T-helper 9 cell (primary cell): ENCODE data around the gene SRPK2.
"Not testable (repeated sequence)": the region's sequence is repeated elsewhere in the genome, so short reads cannot be mapped to it uniquely, and the experiment has no call there.

ENCODE experiments used
- DNase-seq: peaks from one replicate; pipeline ENCODE4 v3.0.0-alpha.2; 2020

SRPK2 gene

GRCh38 chr7:105376908-105377533 lies 11.7 kb downstream of the SRPK2 start:
- DNase-seq: no peak

GRCh38 chr7:105369944-105370343 lies 18.8 kb downstream of the SRPK2 start:
- no peak for DNase-seq

GRCh38 chr7:105367458-105367857 lies 21.3 kb downstream of the SRPK2 start:
- DNase-seq: no peak

DNA sequence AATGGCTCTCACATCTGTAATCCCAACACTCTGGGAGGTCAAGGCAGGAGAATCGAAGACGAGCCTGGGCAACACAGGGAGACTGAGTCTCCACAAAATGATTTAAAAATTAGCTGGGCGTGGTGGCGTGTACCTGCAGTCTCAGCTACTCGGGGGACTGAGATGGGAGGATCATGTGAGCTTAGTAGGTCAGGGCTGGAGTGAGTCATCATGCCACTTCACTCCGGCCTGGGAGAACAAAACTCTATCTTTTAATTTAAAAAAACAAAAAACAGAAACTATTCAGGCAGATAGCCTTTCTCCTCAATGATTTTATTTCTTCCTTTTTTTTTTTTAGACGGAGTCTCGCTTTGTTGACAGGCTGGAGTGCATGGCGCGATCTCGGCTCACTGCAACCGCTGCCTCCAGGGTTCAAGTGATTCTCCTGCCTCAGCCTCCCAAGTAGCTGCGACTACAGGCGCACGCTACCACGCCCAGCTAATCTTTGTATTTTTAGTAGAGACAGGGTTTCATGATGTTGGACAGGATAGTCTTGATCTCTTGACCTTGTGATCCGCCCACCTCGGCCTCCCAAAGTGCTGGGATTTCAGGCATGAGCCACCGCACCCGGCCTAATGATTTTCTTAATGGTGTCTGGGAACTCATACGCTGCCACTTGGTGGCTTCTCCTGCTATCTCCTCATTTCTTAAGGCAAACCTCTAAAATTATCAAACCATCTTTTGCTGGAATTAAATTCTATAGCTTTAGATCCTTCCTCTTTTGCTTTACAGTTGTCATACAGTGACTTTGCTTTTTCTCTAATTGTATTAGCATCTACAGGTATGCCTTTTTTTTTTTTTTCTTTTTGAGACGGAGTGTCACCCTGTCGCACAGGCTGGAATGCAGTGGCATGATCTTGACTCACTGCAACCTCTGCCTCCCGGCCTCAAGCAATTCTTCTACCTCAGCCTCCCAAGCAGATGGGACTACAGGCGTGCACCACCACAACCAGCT lies 22.9 kb downstream of the SRPK2 start:
- DNase-seq: no peak

DNA sequence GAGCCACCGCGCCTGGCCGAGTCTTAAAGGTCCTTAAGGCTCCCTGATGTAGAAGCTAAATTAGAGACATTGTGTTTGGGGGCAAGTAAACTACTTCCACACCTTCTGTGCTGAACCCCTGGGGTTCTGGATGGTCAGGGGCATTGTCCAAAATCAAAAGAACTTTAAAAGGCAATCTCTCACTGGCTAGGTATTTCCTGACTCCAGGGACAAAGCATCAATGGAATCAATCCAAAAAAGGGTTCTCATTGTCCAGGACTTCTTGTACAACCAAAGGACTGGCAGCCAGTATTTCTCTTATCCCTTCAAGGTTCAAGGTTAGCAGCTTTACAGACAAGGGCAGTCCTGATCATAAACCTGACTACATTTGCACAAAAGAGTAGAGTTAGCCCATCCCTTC lies 24.0 kb downstream of the SRPK2 start:
- DNase-seq: no peak

DNA sequence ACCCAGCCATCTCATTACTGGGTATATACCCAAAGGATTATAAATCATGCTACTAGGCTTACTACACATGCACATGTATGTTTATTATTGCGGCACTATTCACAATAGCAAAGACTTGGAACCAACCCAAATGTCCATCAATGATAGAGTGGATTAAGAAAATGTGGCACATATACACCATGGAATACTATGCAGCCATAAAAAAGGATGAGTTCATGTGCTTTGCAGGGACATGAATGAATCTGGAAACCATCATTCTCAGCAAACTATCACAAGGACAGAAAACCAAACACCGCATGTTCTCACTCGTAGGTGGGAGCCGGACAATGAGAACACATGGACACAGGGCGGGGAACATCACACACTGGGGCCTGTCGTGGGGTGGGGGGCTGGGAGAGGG lies 25.1 kb downstream of the SRPK2 start:
- DNase-seq: not testable (repeated sequence)

DNA sequence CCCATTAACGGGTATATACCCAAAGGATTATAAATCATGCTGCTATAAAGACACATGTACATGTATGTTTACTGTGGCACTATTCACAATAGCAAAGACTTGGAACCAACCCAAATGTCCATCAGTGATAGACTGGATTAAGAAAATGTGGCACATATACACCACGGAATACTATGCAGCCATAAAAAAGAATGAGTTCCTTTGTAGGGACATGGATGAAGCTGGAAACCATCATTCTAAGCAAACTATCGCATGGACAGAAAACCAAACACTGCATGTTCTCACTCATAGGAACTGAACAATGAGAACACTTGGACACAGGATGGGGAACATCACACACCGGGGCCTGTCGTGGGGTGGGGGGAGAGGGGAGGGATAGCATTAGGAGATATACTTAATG lies 26.0 kb downstream of the SRPK2 start:
- not testable (repeated sequence) for DNase-seq

DNA sequence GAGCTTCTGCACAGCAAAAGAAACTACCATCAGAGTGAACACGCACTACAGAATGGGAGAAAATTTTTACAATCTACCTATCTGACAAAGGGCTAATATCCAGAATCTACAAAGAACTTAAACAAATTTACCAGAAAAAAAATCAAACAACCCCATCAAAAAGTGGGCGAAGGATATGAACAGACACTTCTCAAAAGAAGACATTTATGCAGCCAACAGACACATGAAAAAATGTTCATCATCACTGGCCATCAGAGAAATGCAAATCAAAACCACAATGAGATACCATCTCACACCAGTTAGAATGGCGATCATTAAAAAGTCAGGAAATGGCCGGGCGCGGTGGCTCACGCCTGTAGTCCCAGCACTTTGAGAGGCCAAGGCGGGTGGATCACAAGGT lies 26.7 kb downstream of the SRPK2 start:
- not testable (repeated sequence) for DNase-seq

DNA sequence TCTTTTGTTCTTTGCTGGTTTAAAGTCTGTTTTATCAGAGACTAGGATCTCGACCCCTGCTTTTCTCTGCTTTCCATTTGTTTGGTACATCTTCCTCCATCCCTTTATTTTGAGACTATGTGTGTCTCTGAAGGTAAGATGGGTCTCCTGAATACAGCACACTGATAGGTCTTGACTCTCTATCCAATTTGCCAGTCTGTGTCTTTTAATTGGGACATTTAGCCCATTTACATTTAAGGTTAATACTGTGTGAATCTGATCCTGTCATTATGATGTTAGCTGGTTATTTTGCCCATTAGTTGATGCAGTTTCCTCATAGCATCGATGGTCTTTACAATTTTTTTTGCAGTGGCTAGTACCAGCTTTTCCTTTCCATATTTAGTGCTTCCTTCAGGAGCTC lies 28.6 kb downstream of the SRPK2 start:
- not testable (repeated sequence) for DNase-seq

- DNase-seq: no peak
Measured at GRCh38 chr7:105355701-105356100, 33.0 kb downstream of the SRPK2 start.

- no peak for DNase-seq
Measured at GRCh38 chr7:105354383-105354782, 34.3 kb downstream of the SRPK2 start.

DNA sequence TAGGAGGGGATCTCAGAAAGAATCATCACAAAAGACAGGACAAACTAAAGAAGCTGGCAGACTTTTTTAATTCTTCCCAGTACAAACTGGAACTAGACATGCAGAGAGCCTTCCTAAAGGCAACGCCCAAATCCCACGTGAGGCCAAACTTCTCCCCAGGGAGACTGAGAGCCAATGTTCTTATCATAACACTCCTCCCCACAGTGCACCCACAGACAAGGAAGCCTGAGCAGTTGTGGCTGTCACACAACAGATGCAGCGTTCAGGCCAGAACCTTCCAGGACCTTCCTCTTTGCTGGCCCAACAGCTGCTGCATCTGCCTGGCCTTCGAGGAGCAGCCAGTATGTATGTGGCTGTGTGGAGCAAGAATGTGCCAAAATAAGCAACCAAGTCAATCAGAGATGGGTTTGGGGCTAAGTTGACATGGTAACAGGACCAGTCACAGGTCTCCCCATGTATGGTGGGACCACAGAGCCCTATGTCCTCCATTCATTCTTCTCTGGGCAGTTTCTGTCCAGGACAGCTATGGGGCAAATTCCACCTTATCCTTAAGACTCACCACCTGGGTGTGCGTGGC lies 34.9 kb downstream of the SRPK2 start:
- no peak for DNase-seq

DNA sequence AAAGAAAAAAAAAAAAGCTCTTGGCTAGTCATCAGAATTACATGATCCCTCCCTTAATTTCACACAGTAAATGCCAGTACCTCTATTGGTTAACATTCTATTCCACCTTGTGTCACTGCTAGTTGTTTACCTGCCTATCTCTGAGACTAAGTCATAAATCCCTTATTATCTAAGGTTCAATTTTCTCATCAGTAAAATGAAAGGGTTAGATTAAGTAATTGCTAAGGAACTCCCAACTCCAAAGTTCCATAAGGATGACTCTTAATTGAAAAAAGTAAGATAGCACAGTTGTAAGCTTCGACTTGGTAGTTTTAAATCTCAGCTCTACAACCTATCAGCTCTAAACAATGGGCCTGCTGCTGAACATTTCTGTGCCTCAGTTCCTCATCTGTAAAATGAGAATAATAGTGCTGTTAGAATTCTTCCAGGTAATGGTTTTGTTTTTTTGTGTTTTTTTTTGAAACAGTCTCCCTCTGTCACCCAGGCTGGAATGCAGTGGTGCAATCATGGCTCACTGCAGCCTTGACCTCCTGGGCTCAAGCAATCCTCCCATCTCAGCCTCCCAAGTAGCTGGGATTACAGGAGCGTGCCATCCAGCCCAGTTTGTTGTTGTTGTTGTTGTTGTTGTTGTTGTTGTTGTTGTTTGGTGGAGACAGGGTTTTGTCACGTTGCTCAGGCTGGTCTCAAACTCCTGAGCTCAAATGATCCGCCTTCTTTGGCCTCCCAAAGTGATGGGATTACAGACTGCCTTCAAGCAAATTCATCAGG lies 35.6 kb downstream of the SRPK2 start:
- no peak for DNase-seq

DNA sequence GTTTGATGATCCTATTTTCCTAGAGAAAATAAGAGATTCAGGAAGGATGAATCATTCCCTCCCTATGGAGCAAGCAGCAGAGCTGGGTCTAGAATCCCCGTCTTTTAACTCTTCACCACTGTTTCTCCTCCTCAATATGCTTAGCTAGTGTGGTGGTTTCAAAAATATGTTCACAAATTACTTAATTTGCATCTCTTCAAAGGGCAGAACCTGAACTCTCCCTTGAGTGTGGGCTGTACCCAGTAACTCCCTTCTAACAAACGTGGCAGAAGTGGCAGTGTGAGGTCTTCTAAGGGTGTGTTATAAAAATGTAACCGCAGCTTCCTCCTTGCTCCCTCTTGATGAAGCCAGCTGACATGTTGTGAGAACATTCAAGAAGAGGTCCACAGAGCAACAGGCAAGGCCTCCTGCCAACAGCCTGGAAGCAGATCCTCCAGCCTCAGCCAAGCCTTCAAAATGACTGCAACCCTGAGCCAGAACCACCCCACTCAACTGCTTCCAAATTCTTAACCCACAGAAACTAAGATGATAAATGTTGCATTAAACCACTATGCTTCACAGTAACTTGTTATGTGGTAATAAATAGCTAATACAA lies 36.6 kb downstream of the SRPK2 start:
- peak; percentile 14 for DNase-seq

DNA sequence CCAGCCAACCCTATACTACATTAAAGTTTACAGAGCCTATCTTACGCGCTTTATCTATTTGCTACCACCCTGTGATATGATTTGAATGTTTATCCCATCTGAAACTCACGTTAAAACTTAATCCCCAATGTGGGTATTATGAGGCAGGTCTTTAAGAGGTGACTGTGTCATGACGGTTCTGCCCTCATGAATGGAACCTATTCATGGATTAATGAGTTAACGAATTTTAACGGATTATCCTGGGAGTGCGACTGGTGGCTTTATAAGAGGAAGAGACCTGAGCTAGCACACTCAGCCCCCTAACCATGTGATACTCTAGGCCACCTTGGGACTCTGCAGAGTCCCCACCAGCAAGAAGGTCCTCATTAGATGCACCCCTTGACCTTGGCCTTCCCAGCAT lies 37.8 kb downstream of the SRPK2 start:
- no peak for DNase-seq

DNA sequence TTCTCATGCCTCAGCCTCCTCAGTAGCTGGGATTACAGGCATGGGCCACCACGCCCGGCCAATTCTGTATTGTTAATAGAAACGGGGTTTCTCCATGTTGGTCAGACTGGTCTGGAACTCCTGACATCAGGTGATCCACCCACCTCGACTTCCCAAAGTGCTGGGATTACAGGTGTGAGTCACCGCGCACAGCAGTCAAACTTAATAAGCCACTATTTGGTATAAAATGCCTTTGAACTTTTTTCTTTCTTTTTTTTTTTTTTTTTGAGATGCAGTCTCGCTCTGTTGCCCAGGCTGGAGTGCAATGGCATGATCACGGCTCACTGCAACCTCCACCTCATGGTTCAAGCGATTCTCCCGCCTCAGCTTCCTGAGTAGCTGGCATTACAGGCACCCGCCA lies 40.5 kb downstream of the SRPK2 start:
- not testable (repeated sequence) for DNase-seq

DNA sequence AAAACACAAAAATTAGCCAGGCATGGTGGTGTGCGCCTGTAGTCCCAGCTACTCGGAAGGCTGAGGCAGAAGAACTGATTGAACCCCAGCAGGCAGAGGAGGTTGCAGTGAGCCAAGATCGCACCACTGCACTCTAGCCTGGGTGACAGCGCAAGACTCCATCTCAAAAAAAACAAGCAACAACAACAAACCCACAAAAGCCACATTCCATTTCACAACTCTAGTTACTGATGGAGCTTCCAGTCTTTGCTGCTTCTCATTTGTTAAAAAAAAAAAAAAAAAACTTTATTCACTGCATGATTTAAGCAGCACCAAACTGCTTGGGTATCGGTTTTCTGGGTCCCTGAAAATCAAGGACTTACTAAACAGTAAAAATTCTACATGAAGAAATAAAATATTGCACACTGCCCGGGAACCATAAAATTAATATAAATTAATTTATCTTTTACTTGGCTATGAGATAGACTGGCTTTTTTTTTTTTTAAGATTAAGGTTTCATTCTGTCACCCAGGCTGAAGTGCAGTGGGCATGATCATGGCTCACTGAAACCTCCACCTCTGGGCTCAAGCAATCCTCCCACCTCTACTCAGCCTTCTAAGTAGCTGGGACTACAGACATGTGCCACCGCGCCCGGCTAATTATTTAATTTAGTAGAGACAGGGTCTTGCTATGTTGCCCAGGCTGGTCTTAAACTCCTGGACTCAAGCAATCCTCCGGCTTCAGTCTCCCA lies 42.0 kb downstream of the SRPK2 start:
- no peak for DNase-seq

- DNase-seq: no peak
Measured at GRCh38 chr7:105346138-105346537, 42.6 kb downstream of the SRPK2 start.

- no peak for DNase-seq
Measured at GRCh38 chr7:105345725-105346124, 43.0 kb downstream of the SRPK2 start.

- DNase-seq: no peak
Measured at GRCh38 chr7:105345003-105345402, 43.7 kb downstream of the SRPK2 start.

DNA sequence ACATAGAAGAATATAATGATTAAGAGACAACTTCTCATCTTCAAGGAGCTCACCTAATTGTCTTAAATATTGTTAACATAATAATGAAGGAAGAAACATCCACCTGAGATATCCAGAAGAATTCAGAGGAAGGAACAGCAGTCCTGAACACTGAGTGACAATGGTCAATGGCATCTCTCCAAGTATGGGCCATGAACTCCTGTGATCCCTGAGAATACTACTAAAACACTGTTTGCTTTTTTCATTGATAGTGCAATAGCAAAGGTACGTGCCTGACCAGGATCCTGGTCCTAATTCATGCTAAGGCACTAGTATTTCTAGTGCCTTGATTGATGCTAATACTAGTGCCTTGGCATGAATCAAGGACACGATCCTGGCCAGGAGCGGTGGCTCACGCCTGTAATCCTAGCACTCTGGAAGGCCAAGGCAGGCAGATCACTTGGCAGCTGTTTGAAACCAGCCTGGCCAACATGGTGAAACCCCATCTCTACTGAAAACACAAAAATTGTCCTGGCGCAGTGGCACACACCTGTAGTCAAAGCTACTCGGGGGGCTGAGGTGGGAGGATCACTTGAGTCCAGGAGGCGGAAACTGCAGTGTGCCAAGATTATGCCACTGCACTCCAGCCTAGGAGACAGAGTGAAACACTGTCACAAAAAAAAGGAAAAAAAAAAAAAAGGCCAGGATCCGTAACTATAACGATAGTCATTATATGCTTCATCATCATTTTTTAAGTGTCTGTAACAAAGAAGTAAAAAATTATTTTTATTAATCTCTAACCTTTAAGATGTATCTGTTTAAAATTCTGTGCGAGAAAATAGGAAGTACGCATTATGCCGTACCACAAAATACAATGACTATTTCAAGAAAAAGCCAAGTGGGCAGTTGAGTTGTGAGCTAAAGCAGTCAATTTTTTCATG lies 49.1 kb downstream of the SRPK2 start:
- DNase-seq: no peak
